Sigmoid colon (tissue), 7 donors: ENCODE measurements around the gene PARD3. TPM values are rescaled to one million over a fixed set of nuclear protein-coding genes. Genes with fewer than 3 reads are reported as not detected.

Source experiments
- DNase-seq: peaks from one replicate; pipeline ENCODE4 v3.0.0-alpha.2; 2019
- H3K27ac ChIP-seq, 4 donors: fragments of 200-600 bp; sonication (generic); one replicate each; pipeline ENCODE4 v1.5.1; 2016 to 2019; ENCODE audit warnings: mild to moderate bottlenecking in 1 of 4
- H3K27me3 ChIP-seq, 3 donors: fragments of 200-600 bp; sonication (generic); one replicate each; pipeline ENCODE4 v1.5.1; 2019; ENCODE audit warnings: mild to moderate bottlenecking in 1 of 3
- H3K36me3 ChIP-seq, 4 donors: fragments of 200-600 bp; sonication (generic); one replicate each; pipeline ENCODE4 v1.5.1; 2016 to 2019
- H3K4me1 ChIP-seq, 4 donors: fragments of 200-600 bp; sonication (generic); one replicate each; pipeline ENCODE4 v1.5.1; 2017 to 2019
- H3K4me3 ChIP-seq, 4 donors: fragments of 200-600 bp; sonication (generic); one replicate each; pipeline ENCODE4 v1.5.1; 2017 to 2019; ENCODE audit warnings: mild to moderate bottlenecking in 2 of 4, moderate library complexity in 1 of 4
- H3K9me3 ChIP-seq, 4 donors: fragments of 200-600 bp in 3 of 4; sonication (generic) in 3 of 4; one replicate each; pipeline versions ENCODE4 v1.5.1 to v1.6.1; 2013 to 2019
- CTCF ChIP-seq, 4 experiments: fragments of 450-650 bp in 3 of 4; fragments of 200-600 bp in 1 of 4; IDR thresholded peaks; one replicate each; pipeline ENCODE4 v1.5.1; 2016 to 2019; ENCODE audit warnings: antibody characterized with exemption in 4 of 4, mild to moderate bottlenecking in 3 of 4, moderate library complexity in 2 of 4
- EP300 ChIP-seq, 4 donors: sonication (generic); formaldehyde crosslinking; IDR thresholded peaks; one replicate each; pipeline ENCODE4 v1.6.1; 2017; ENCODE audit warnings: antibody characterized with exemption in 4 of 4
- POLR2A ChIP-seq, 2 donors: fragments of 450-650 bp; IDR thresholded peaks; one replicate each; pipeline ENCODE4 v1.6.1; 2016; ENCODE audit warnings: antibody characterized with exemption in 2 of 2, mild to moderate bottlenecking in 2 of 2, moderate library complexity in 2 of 2
- POLR2AphosphoS5 ChIP-seq, 4 donors: sonication (generic); formaldehyde crosslinking; IDR thresholded peaks; one replicate each; pipeline ENCODE4 v1.6.1; 2017; ENCODE audit warnings: antibody characterized with exemption in 4 of 4
- WGBS, 2 donors: extraction: QIAGEN DNeasy Blood & Tissue Kit; methylation state at CpG; one replicate each; pipeline ENCODE4 v1.1.7; 2013; 5-methylcytosine and 5-hydroxymethylcytosine counted together
- intact Hi-C: fragments of 100-400 bp; cut with DNase I; formaldehyde crosslinking; loops from one replicate; pipeline ENCODE4 v1.15.1; 2023
- polyA plus RNA-seq, 3 donors: library from polyadenylated mRNA; stranded (reverse); fragments of 200-250 nt; gene quantifications; one replicate each; pipeline ENCODE4 v1.2.3, GENCODE V29; 2013
- total RNA-seq, 4 donors: library from RNA; depleted of rRNA; stranded (reverse); fragments of >200 nt; gene quantifications; one replicate each; pipeline ENCODE4 v1.1.0, GENCODE V29; 2016
- donor health status: healthy with polysubstance abuse.
- donor health status: Bipolar disorder and iron deficiency.
- donor health status: healthy.

Gene PARD3
- total and polyA plus RNA-seq, 7 donors, result 17.5 to 96.4 (median 75.9) TPM

GRCh38 chr10:34612446-34612845 lies 202.7 kb downstream of the PARD3 start:
- Histone ChIP-seq H3K4me3 (no peak overlapping the region), H3K9me3 (no peaks in the 10 kb centered on the region), H3K4me1 (peaks cover 0 to 14% (median 7%) of the 10 kb centered on the region in 4 donors), H3K27me3 (no peaks in the 10 kb centered on the region), H3K27ac (no peak overlapping the region), H3K36me3 (no peaks in the 10 kb centered on the region)
- no peak for TF ChIP-seq CTCF (IDR thresholded peaks at IDR 0.05)
- no peak for TF ChIP-seq POLR2AphosphoS5 (IDR thresholded peaks at IDR 0.05)
- TF ChIP-seq EP300 (IDR thresholded peaks at IDR 0.05), result no peak
- no peak for DNase-seq
- WGBS, 2 donors, result 95 to 100% methylated on average over 3 of the region's 3 CpGs
- intact Hi-C loops, result no loop called here

GRCh38 chr10:34609287-34609940 lies 205.7 kb downstream of the PARD3 start:
- Histone ChIP-seq H3K4me1 (peaks cover 0 to 14% (median 7%) of the 10 kb centered on the region in 4 donors), H3K9me3 (no peaks in the 10 kb centered on the region), H3K4me3 (no peak overlapping the region), H3K27ac (no peak overlapping the region), H3K36me3 (no peaks in the 10 kb centered on the region), H3K27me3 (no peaks in the 10 kb centered on the region)
- TF ChIP-seq POLR2A (IDR thresholded peaks at IDR 0.05), result no peak
- TF ChIP-seq EP300 (IDR thresholded peaks at IDR 0.05), result no peak
- no peak for TF ChIP-seq POLR2AphosphoS5 (IDR thresholded peaks at IDR 0.05)
- no peak for TF ChIP-seq CTCF (IDR thresholded peaks at IDR 0.05)
- 87 to 93% methylated on average over 9 of the region's 9 CpGs for WGBS, 2 donors
- no peak for DNase-seq
- intact Hi-C loops, result no loop called here

- Histone ChIP-seq H3K36me3 (no peaks in the 10 kb centered on the region), H3K4me3 (no peak overlapping the region), H3K9me3 (no peaks in the 10 kb centered on the region), H3K27me3 (no peaks in the 10 kb centered on the region), H3K4me1 (peaks cover 0 to 14% (median 6%) of the 10 kb centered on the region in 4 donors), H3K27ac (no peak overlapping the region)
- WGBS, 2 donors, result 70 to 74% methylated on average over 3 of the region's 3 CpGs
- TF ChIP-seq CTCF (IDR thresholded peaks at IDR 0.05), result no peak
- TF ChIP-seq POLR2A (IDR thresholded peaks at IDR 0.05), result no peak
- TF ChIP-seq EP300 (IDR thresholded peaks at IDR 0.05), result no peak
- no peak for TF ChIP-seq POLR2AphosphoS5 (IDR thresholded peaks at IDR 0.05)
- no peak for DNase-seq
- intact Hi-C loops, result no loop called here
Measured at GRCh38 chr10:34607894-34608293, 207.2 kb downstream of the PARD3 start.

GRCh38 chr10:34606890-34607289 lies 208.2 kb downstream of the PARD3 start:
- H3K4me3 ChIP-seq, result no peak overlapping the region
- H3K27ac ChIP-seq, result no peak overlapping the region
- DNase-seq, result no peak
- no peaks in the 10 kb centered on the region for H3K9me3 ChIP-seq
- peaks cover 0 to 8% (median 2%) of the 10 kb centered on the region in 4 donors for H3K4me1 ChIP-seq
- TF ChIP-seq POLR2AphosphoS5 (IDR thresholded peaks at IDR 0.05) (no peak), CTCF (IDR thresholded peaks at IDR 0.05) (no peak), EP300 (IDR thresholded peaks at IDR 0.05) (no peak), POLR2A (IDR thresholded peaks at IDR 0.05) (no peak)
- intact Hi-C loops, result no loop called here
- H3K27me3 ChIP-seq, result no peaks in the 10 kb centered on the region
- WGBS, 2 donors, result 79 to 84% methylated on average over 4 of the region's 4 CpGs
- no peaks in the 10 kb centered on the region for H3K36me3 ChIP-seq

- intact Hi-C loops, result no loop called here
- WGBS, 2 donors, result 98% methylated on average over 4 of the region's 4 CpGs
Measured at GRCh38 chr10:34602478-34602877, 212.6 kb downstream of the PARD3 start.

More at GRCh38 chr10:34602478-34602877, 212.6 kb downstream of the PARD3 start:
- no peak overlapping the region for H3K27ac ChIP-seq
- H3K4me3 ChIP-seq, result no peak overlapping the region
- TF ChIP-seq EP300 (IDR thresholded peaks at IDR 0.05) (no peak), POLR2A (IDR thresholded peaks at IDR 0.05) (no peak), CTCF (IDR thresholded peaks at IDR 0.05) (no peak), POLR2AphosphoS5 (IDR thresholded peaks at IDR 0.05) (no peak)
- no peaks in the 10 kb centered on the region for H3K9me3 ChIP-seq
- no peaks in the 10 kb centered on the region for H3K27me3 ChIP-seq
- H3K4me1 ChIP-seq, result peaks cover 0 to 18% (median 3%) of the 10 kb centered on the region in 4 donors
- H3K36me3 ChIP-seq, result no peaks in the 10 kb centered on the region
- DNase-seq, result no peak
